NCI-H1105 (cell line): ENCODE measurements around the gene DACT2.
"Not testable (repeated sequence)": the region's sequence is repeated elsewhere in the genome, so short reads cannot be mapped to it uniquely, and the experiment has no call there.

Source experiments
- DNase-seq: peaks from one replicate; lab custom pipeline; 2025; lab: John Stamatoyannopoulos, UW

Gene DACT2, protein sequence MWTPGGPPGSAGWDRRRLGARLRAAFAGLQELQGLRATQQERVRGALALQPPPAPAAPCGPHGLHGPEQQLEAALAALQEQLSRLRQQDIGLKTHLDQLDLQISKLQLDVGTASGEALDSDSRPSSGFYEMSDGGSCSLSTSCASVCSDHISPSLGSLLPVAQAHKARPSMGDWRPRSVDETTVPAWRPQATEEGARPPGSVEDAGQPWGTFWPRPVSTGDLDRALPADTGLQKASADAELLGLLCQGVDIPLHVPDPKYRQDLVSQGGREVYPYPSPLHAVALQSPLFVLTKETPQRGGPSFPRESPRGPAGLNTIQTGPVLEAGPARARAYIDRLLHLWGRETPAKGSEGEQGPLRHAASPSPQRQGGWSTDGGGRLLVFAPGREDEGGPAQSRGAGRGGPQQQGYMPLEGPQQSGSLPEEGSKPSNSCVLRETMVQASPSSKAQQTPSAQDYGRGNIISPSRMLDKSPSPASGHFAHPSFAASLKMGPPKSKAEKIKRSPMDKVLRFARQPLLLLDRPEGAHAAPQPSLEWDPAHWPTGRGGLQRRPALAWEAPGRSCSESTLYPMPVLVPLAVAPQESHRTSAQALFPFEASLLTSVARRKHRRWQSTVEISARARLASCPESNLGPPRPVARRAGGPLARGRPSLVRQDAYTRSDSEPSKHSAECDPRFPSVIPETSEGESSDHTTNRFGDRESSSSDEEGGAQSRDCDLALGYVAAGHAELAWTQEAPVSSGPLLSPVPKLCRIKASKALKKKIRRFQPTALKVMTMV

GRCh38 chr6:168319279-168320111, at the start of gene DACT2:
DACT2 (minus strand) TSS chr6:168319777; CDS start chr6:168319633, 144 bp downstream.
- no peak for DNase-seq

DNA sequence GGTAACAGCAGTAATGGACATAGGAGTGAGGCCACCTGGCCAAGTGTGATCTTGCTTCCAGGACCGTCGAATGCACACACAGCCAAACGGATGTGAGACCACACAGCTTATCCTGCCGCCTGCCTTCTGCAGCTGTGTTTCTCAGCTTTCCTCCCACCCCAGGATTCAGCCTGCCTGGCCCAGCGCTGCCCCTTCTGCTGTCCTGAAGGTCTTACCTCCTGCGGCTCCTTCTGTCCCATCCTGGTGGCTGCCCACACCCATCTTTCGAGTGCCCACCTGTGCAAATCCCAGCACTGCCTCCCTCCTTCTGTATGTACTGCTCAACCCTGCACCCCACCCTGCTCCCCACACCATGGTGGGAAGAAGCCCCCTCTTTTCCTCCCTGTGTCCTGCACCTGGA, 49.4 kb upstream of the DACT2 start:
- DNase-seq: no peak

GRCh38 chr6:168368066-168368820, 48.7 kb upstream of the DACT2 start:
- no peak for DNase-seq

DNA sequence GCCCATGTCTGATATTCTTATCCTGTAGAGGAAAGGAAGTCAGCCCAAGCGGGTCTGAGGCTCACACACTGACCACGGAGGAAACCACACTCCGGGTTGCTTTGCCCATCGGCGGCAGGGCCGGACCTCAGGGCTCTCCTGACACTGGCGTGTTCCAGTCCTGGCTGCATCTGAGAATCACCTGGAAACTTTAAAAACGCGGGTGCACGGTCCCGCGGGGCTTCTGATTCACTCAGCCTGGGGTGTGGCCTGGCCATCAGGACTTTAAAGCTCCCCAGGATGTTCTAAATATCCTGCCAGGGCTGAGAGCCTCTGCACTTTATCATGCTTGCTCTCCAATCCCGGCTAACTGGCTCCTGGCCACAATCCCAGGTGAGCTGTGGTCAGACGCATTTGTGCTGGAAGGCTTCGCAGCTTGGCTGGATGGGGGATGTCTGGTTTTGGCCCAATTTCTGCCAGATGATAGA, 47.7 kb upstream of the DACT2 start:
- DNase-seq: no peak

- DNase-seq: no peak
Measured at GRCh38 chr6:168366473-168366872, 46.9 kb upstream of the DACT2 start.

- DNase-seq: no peak
Measured at GRCh38 chr6:168365422-168366165, 46.0 kb upstream of the DACT2 start.

DNA sequence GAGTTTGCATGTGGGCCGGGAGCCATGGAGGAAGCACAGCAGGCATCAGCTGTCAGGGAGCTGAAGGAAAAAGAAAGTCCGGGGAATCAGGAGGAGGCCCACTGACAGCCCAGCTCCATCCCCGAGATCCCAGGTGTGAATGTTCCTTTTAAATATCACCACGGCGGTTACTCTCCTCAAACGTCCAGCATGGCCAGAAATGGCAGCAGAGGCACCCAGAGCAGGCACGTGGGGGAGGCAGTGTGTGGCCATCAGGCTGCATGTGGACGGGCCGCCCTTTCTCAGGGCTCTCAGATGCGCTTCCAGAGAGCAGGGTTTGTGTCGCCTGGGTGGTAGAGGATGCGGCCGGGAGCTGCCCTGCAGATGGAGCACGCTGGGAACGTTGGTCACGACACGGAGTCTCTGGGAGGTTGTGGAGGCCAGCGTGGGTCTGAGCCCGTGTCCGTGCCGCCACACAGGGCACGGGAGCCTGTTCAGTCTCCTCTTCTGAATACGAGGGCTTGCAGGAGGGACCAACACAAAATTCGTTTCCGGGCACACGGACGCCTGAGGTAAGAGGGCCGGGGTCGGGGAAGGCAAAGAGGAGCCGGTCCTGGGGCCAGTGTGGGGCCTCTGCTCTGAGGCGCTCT, 45.3 kb upstream of the DACT2 start:
- no peak for DNase-seq

DNA sequence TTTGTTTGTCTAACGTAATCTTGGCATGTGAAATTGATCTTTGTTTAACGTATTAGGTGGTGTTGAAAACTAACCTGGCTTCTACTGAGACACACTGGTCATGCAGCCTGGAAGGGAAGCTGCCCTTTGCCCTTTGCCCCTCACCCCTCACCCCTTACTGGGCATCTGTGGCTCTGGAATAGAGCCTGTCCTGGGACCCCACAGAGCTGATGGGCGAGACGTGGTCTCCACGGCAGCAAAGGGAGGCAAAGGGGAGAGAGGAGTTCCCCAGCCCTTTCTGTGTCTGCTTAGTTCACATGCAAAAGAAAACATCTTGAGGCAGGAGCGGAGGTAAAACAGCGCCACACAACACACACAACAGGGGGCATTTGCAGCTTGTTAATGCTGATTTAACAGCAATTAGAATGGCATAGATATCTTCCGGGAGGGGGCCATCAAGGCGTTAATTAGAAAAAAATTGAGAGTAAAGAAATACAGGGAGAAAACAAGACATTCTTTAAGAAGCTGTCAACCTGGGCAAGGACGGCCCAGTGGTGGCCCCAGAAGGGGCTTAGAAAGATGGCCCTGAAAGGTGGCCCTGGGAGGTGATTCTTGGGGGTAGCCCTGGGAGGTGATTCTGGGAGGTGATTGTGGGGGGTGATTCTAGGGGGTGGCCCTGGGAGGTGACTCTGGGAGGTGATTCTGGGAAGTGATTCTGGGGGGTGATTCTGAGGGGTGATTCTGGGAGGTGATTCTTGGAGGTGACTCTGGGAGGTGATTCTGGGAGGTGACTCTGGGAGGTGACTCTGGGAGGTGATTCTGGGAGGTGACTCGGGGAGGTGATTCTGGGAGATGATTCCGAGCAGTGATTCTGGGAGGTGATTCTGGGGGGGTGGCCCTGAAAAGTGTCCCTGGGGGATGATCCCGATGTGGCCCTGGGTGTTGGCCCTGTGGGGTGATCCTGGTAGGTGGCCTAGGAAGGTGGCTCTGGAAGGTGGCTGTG, 44.5 kb upstream of the DACT2 start:
- no peak for DNase-seq

- no peak for DNase-seq
Measured at GRCh38 chr6:168363302-168363701, 43.7 kb upstream of the DACT2 start.

- DNase-seq: no peak
Measured at GRCh38 chr6:168362276-168362990, 42.9 kb upstream of the DACT2 start.

DNA sequence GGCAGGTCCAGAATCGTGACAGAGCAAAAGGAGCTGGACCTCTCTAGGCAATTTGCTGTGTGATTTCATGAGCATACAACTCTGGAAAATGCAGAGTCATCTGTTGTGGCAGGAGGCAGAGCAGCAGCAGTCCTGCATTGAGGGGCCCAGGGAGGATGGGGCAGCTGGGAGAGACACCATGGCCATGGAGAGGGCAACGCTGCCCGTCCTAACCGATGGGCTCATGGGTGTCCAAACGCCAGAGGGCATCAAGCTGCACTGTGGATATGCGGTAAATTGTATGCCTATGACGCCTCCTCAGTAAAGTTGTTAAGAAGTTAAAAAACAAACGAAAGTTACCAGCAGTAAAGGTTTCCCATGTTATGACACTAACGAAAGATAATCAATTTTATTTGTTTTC, 42.2 kb upstream of the DACT2 start:
- no peak for DNase-seq

- DNase-seq: no peak
Measured at GRCh38 chr6:168359794-168360193, 40.2 kb upstream of the DACT2 start.

- DNase-seq: no peak
Measured at GRCh38 chr6:168358842-168359420, 39.4 kb upstream of the DACT2 start.

- DNase-seq: not testable (repeated sequence)
Measured at GRCh38 chr6:168356872-168357271, 37.3 kb upstream of the DACT2 start.

DNA sequence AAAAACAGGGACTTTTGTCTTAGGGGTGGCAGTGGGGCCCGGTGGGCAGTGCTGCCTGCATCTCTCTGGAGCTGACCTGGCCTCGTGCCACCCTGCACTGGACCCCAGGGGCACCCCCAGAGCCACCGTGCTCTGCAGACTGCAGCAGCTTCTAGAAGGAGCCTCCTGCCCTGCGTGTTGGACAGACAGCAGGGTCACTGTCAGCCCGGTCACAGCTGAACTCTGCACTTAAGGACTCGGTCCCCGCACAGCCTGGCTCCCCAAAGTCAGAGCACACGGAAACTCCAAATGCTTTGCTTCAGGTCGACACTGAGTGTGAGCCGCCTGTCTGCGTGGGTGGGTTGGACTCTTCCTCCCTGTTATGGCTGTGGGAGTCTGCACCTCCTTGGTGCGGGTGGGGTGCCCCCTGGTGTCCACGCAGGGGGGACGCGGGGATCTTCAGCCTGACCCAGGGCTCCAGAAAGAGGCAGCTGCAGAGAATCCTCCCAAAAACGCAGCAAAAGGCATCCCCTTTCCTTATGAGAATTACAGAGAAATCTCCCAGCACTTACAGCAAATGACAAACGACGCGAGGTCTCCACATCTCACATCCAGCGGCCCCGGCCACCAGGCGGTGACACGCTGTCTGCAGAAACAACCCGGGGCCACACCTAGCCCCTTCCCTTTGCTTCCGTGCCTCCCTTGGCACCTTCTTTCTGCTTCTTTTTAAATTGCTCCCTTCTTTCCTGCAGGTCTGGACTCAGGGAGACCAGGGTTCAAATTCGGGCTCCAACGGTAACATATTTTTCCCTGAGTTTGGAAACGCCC, 36.3 kb upstream of the DACT2 start:
- DNase-seq: peak; percentile 32

GRCh38 chr6:168354338-168354737, 34.8 kb upstream of the DACT2 start:
- no peak for DNase-seq

GRCh38 chr6:168353041-168353440, 33.5 kb upstream of the DACT2 start:
- no peak for DNase-seq
